ENCODE data around the gene WFDC6. TPM values are rescaled to one million over a fixed set of nuclear protein-coding genes. Genes with fewer than 3 reads are reported as not detected.

Gene WFDC6
- total and polyA plus RNA-seq, 4 experiments from 2014 or later = not detected

DNA sequence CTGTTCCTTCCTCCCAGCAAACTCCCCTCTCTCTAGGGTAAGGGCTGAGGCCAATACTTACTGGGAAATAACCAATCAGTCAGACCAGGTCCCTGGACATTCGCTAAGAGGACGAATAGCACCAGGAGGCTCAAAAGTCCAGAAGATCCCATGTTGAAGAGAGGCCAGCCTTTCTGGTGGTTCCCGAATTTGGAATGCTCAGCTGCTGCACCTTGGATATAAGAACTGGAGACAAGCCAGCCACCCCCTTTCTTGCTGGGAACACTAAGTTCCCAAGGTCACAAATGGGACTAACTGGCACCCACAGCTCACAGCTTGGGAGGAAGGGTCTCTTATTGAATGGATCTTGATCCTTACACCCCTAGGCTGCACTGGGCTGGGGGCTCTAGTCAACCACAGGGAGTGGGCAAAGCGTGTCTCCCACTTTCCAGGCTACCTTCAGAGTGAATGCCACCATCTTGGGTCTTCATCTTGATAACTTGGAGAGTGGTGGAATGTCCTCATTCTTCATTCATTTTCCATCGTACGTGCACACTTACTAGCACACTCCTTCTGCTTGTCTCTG lies 8.0 kb upstream of the WFDC6 start, which contains the start of gene EPPIN:
TSS of gene EPPIN (minus strand) at position 196 of the 565 bp plus-strand sequence. CDS start at position 152, 44 bp downstream.
- H3K4me1 Mint-ChIP-seq = no peaks in the 10 kb centered on the region
- DNase-seq = no peak
- ChIA-PET CTCF (ENCODE audit: partially characterized antibody) (no interaction called here), POLR2A (ENCODE audit: partially characterized antibody) (no interaction called here)
- no peak within 1 kb of the TSS for H3K4me3 ChIP-seq (ENCODE audit: low read length in 2 of 2)
- peaks cover 3% of the 10 kb centered on the region for H3K27me3 ChIP-seq (ENCODE audit: insufficient read depth, low read length)
- H3K27ac ChIP-seq (ENCODE audit: low read depth, low read length) = no peak within 1 kb of the TSS
- H3K27ac Mint-ChIP-seq = no peak within 1 kb of the TSS
- H3K27me3 Mint-ChIP-seq = peaks cover 8 to 32% of the 10 kb centered on the region in 2 donors
- H3K36me3 ChIP-seq (ENCODE audit: insufficient read depth, low read length) = no peaks in the 10 kb centered on the region
- H3K9me3 ChIP-seq (ENCODE audit: control insufficient read depth in 1 of 2, low read length in 2 of 2) = no peaks in the 10 kb centered on the region
- H3K4me1 ChIP-seq (ENCODE audit: insufficient read depth, low read length) = no peaks in the 10 kb centered on the region
- H3K4me3 Mint-ChIP-seq = no peak within 1 kb of the TSS
- intact Hi-C loops (cut with micrococcal nuclease) = no loop called here
- peaks cover 0 to 13% (median 4%) of the 10 kb centered on the region in 8 donors for H3K9me3 Mint-ChIP-seq
- H3K36me3 Mint-ChIP-seq = no peaks in the 10 kb centered on the region

DNA sequence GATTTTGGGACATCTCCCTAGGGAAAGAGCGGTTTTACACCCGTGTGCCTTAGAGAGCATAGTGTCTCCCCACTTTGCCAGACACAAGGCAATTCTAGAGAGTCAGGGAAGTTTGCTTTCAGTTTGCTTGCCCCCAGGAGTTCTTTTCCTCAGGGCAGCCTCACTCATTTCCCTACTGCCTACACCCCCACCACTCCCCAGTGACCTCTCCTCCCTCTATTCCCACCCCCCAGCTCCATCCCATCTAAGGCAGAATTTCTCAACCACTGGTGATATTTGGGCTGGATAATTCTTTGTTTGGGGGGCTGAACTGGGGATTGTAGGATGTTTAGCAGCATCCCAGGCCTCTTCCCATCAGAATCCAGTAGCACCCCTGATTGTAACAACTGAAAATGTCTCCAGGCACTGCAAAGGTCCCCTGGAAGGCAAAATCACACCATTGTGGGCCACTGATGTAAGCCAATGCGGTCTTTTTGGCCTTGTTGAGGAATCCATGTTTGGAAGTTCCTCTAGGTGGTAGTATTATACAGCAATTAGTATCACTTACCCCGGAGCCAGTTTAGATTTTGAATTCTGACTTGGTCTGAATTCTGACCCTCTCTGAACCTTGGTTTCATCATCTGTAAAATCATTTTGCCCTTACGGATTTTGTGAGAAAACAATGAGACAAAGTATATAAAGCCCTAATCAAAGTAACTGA lies 6.6 kb upstream of the WFDC6 start:
- Histone ChIP-seq H3K9me3 (ENCODE audit: control insufficient read depth in 1 of 2, low read length in 2 of 2) (no peaks in the 10 kb centered on the region), H3K4me1 (ENCODE audit: insufficient read depth, low read length) (no peaks in the 10 kb centered on the region), H3K27ac (ENCODE audit: low read depth, low read length) (no peak overlapping the region), H3K36me3 (ENCODE audit: insufficient read depth, low read length) (no peaks in the 10 kb centered on the region), H3K27me3 (ENCODE audit: insufficient read depth, low read length) (peaks cover 3% of the 10 kb centered on the region), H3K4me3 (ENCODE audit: low read length in 2 of 2) (no peak overlapping the region)
- H3K9me3 Mint-ChIP-seq = peaks cover 0 to 14% (median 3%) of the 10 kb centered on the region in 8 donors
- ChIA-PET POLR2A (ENCODE audit: partially characterized antibody) (no interaction called here), CTCF (ENCODE audit: partially characterized antibody) (no interaction called here)
- DNase-seq = no peak
- no peaks in the 10 kb centered on the region for H3K36me3 Mint-ChIP-seq
- peaks cover 13 to 39% of the 10 kb centered on the region in 2 donors for H3K27me3 Mint-ChIP-seq
- H3K4me3 Mint-ChIP-seq = no peak overlapping the region
- H3K27ac Mint-ChIP-seq = no peak overlapping the region
- no peaks in the 10 kb centered on the region for H3K4me1 Mint-ChIP-seq
- intact Hi-C loops (cut with micrococcal nuclease) = no loop called here

DNA sequence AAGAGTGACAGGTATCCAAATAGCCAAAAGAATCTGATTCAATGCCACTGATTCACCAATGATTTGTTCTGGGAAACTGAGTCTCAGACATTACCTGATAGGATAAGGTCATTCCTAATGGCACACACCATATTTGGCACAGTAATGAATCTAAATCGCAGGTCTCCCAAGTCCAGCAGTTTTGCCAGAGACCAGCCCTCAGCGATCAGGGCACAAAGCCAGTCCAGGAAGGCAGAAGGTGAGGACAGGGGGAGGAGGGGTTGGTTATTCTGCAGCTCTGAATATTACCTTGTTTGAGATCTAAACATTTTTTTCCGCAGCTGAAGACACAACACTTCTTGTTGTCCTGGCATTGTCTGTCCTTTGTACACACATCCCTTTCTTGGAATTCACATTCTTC lies 6.1 kb upstream of the WFDC6 start:
- H3K9me3 ChIP-seq (ENCODE audit: control insufficient read depth in 1 of 2, low read length in 2 of 2) = no peaks in the 10 kb centered on the region
- peaks cover 0 to 11% (median 2%) of the 10 kb centered on the region in 8 donors for H3K9me3 Mint-ChIP-seq
- H3K4me3 ChIP-seq (ENCODE audit: low read length in 2 of 2) = no peak overlapping the region
- H3K27ac Mint-ChIP-seq = no peak overlapping the region
- peaks cover 3% of the 10 kb centered on the region for H3K27me3 ChIP-seq (ENCODE audit: insufficient read depth, low read length)
- no peaks in the 10 kb centered on the region for H3K4me1 ChIP-seq (ENCODE audit: insufficient read depth, low read length)
- H3K36me3 Mint-ChIP-seq = no peaks in the 10 kb centered on the region
- CTCF ChIA-PET (ENCODE audit: partially characterized antibody) = no interaction called here
- H3K27me3 Mint-ChIP-seq = peaks cover 14 to 40% of the 10 kb centered on the region in 2 donors
- H3K36me3 ChIP-seq (ENCODE audit: insufficient read depth, low read length) = no peaks in the 10 kb centered on the region
- intact Hi-C loops (cut with micrococcal nuclease) = no loop called here
- DNase-seq = no peak
- H3K4me1 Mint-ChIP-seq = no peaks in the 10 kb centered on the region
- POLR2A ChIA-PET (ENCODE audit: partially characterized antibody) = no interaction called here
- no peak overlapping the region for H3K4me3 Mint-ChIP-seq
- no peak overlapping the region for H3K27ac ChIP-seq (ENCODE audit: low read depth, low read length)

DNA sequence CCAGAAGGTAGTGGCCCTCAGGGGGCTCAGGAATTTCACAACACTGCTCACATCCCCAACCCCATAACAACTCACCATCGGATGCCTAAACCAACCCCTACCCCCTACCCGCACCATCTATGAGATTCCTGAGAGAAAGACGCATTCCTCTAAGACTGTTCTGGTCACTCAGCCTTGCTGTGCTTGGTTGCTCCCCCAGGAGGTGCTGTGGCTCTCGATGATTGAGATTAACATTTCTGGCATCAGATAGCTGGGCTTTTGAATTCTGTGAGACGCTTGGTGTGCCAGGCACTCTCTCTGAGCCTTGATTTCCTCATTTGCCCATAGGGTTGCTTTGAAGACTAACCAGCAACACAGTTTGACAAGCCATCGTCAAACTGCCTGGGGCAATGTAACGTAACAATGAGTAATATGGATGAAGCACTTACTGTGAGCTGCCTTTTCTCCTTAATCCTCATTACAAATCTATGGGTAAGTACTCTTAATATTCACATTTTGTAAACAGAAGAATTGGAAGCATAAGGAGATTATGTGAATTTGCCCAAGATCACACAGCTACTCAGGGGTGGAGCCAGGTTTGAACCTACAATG lies 978 bp downstream of the WFDC6 start:
- Histone ChIP-seq H3K9me3 (ENCODE audit: control insufficient read depth in 1 of 2, low read length in 2 of 2) (no peaks in the 10 kb centered on the region), H3K4me1 (ENCODE audit: insufficient read depth, low read length) (no peaks in the 10 kb centered on the region), H3K27ac (ENCODE audit: low read depth, low read length) (no peak overlapping the region), H3K36me3 (ENCODE audit: insufficient read depth, low read length) (no peaks in the 10 kb centered on the region), H3K27me3 (ENCODE audit: insufficient read depth, low read length) (no peaks in the 10 kb centered on the region), H3K4me3 (ENCODE audit: low read length in 2 of 2) (no peak overlapping the region)
- intact Hi-C loops (cut with micrococcal nuclease) = no loop called here
- DNase-seq = no peak
- no peaks in the 10 kb centered on the region for H3K36me3 Mint-ChIP-seq
- H3K4me1 Mint-ChIP-seq = no peaks in the 10 kb centered on the region
- peaks cover 27 to 34% of the 10 kb centered on the region in 2 donors for H3K27me3 Mint-ChIP-seq
- ChIA-PET POLR2A (ENCODE audit: partially characterized antibody) (no interaction called here), CTCF (ENCODE audit: partially characterized antibody) (no interaction called here)
- peaks cover 0 to 3% (median 0%) of the 10 kb centered on the region in 8 donors for H3K9me3 Mint-ChIP-seq
- H3K27ac Mint-ChIP-seq = no peak overlapping the region
- no peak overlapping the region for H3K4me3 Mint-ChIP-seq

DNA sequence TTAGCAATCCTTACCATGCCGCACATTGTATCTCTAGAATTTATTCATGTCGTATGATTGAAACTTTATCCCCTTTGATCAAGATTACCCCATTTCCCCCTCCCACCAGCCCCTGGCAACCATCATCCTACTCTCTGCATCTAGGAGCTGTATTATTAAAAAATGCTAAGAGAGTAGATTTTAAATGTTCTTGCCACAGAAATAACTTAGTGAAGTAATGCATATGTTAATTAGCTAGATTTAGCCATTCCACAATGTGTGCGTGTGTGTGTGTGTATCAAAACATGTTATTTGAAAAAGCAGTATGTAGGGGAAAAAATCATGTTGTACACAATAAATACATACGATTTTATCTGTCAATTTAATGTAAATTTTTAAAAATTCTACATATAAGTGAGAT lies 12.0 kb downstream of the WFDC6 start:
- Histone ChIP-seq H3K9me3 (ENCODE audit: control insufficient read depth in 1 of 2, low read length in 2 of 2) (no peaks in the 10 kb centered on the region), H3K36me3 (ENCODE audit: insufficient read depth, low read length) (no peaks in the 10 kb centered on the region), H3K4me3 (ENCODE audit: low read length in 2 of 2) (no peak overlapping the region), H3K27me3 (ENCODE audit: insufficient read depth, low read length) (no peaks in the 10 kb centered on the region), H3K4me1 (ENCODE audit: insufficient read depth, low read length) (no peaks in the 10 kb centered on the region), H3K27ac (ENCODE audit: low read depth, low read length) (no peak overlapping the region)
- Mint-ChIP-seq H3K36me3 (no peaks in the 10 kb centered on the region), H3K27ac (no peak overlapping the region), H3K4me1 (no peaks in the 10 kb centered on the region), H3K27me3 (peaks cover 25 to 26% of the 10 kb centered on the region in 2 donors), H3K4me3 (no peak overlapping the region), H3K9me3 (no peaks in the 10 kb centered on the region)
- ChIA-PET CTCF (ENCODE audit: partially characterized antibody) (interaction anchor here (1.1 kb wide), 1 partner anchor 208 kb away, joined by 3 read pairs; no protein-coding TSS in a partner anchor), POLR2A (ENCODE audit: partially characterized antibody) (no interaction called here)
- intact Hi-C loops (cut with micrococcal nuclease) = no loop called here
- DNase-seq = no peak

DNA sequence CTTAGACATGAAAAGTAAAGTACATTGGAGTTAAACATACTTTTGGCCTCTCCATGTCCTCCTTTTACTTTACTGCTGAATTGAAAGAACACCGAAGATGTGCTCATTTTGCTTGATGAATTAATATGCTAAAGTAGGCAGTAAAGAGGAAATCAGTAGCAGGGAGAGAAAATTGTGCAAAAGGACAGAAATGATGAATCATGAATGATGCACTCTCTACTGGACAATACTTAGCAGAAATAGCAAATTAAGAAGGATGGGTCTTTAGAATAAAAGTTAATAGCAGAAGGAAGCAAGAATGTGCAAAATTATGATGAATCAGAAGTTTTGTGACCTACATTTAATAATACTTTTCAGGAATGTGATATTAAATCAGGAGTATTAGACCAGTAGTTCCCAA lies 15.5 kb downstream of the WFDC6 start:
- intact Hi-C loops (cut with micrococcal nuclease) = no loop called here
- no peaks in the 10 kb centered on the region for H3K36me3 ChIP-seq (ENCODE audit: insufficient read depth, low read length)
- H3K36me3 Mint-ChIP-seq = no peaks in the 10 kb centered on the region
- H3K27ac Mint-ChIP-seq = no peak overlapping the region
- ChIA-PET POLR2A (ENCODE audit: partially characterized antibody) (no interaction called here), CTCF (ENCODE audit: partially characterized antibody) (no interaction called here)
- no peak overlapping the region for H3K27ac ChIP-seq (ENCODE audit: low read depth, low read length)
- H3K9me3 Mint-ChIP-seq = peaks cover 0 to 3% (median 0%) of the 10 kb centered on the region in 8 donors
- no peaks in the 10 kb centered on the region for H3K9me3 ChIP-seq (ENCODE audit: control insufficient read depth in 1 of 2, low read length in 2 of 2)
- peaks cover 4% of the 10 kb centered on the region for H3K27me3 ChIP-seq (ENCODE audit: insufficient read depth, low read length)
- H3K4me1 Mint-ChIP-seq = no peaks in the 10 kb centered on the region
- DNase-seq = no peak
- no peak overlapping the region for H3K4me3 Mint-ChIP-seq
- no peak overlapping the region for H3K4me3 ChIP-seq (ENCODE audit: low read length in 2 of 2)
- H3K27me3 Mint-ChIP-seq = peaks cover 32 to 36% of the 10 kb centered on the region in 2 donors
- no peaks in the 10 kb centered on the region for H3K4me1 ChIP-seq (ENCODE audit: insufficient read depth, low read length)

DNA sequence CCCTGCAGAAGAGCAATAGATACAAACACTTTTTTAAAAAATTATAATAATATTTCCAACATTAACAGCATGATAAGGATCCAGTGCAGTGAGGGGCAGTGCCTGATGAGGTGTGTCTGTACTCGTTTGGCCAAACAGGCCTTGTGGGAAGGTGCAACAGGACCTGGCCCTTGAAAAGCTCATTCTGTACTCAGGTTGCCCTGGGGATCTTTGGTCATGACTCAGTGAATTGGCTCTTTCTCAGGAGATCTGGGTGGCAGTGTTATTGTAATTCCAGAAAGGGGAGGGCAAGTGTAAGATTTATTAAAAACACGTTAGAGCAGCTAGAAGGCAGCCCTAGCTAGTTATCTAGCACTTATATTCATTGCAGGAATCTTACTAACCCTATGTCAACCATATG lies 21.0 kb downstream of the WFDC6 start:
- Histone ChIP-seq H3K27me3 (ENCODE audit: insufficient read depth, low read length) (peaks cover 4% of the 10 kb centered on the region), H3K27ac (ENCODE audit: low read depth, low read length) (no peak overlapping the region), H3K4me1 (ENCODE audit: insufficient read depth, low read length) (no peaks in the 10 kb centered on the region), H3K9me3 (ENCODE audit: control insufficient read depth in 1 of 2, low read length in 2 of 2) (no peaks in the 10 kb centered on the region), H3K36me3 (ENCODE audit: insufficient read depth, low read length) (no peaks in the 10 kb centered on the region), H3K4me3 (ENCODE audit: low read length in 2 of 2) (no peak overlapping the region)
- Mint-ChIP-seq H3K27ac (no peak overlapping the region), H3K36me3 (no peaks in the 10 kb centered on the region), H3K4me1 (no peaks in the 10 kb centered on the region), H3K4me3 (no peak overlapping the region), H3K9me3 (peaks cover 0 to 3% (median 0%) of the 10 kb centered on the region in 8 donors), H3K27me3 (peaks cover 21 to 31% of the 10 kb centered on the region in 2 donors)
- no peak for DNase-seq
- ChIA-PET POLR2A (ENCODE audit: partially characterized antibody) (no interaction called here), CTCF (ENCODE audit: partially characterized antibody) (no interaction called here)
- intact Hi-C loops (cut with micrococcal nuclease) = no loop called here

Data from CD4-positive, alpha-beta memory T cell (primary cell).